ENCODE results near the gene TRAPPC3L.

- no peak for TF ChIP-seq CTCF (IDR thresholded peaks at IDR 0.05)
- no peak for TF ChIP-seq POLR2A (IDR thresholded peaks at IDR 0.05)
These were observed at the start of gene TRAPPC3L for GRCh38 chr6:116545651-116546050.
